ENCODE data around the gene TMEM53. TPM values are rescaled to one million over a fixed set of nuclear protein-coding genes. Genes with fewer than 3 reads are reported as not detected.

Gene TMEM53
- total RNA-seq, 1 donor from 2014 or later, result 6.6 TPM

- TF ChIP-seq CTCF (IDR thresholded peaks at IDR 0.05), result no peak
- H3K4me1 Mint-ChIP-seq (ENCODE audit: unreplicated experiment), result peaks cover 11% of the 10 kb centered on the region
- H3K36me3 Mint-ChIP-seq (ENCODE audit: unreplicated experiment), result peaks cover 55% of the 10 kb centered on the region
- no peaks in the 10 kb centered on the region for H3K27me3 Mint-ChIP-seq (ENCODE audit: unreplicated experiment)
- no peak overlapping the region for H3K4me3 Mint-ChIP-seq (ENCODE audit: unreplicated experiment)
- no peaks in the 10 kb centered on the region for H3K9me3 Mint-ChIP-seq (ENCODE audit: unreplicated experiment)
- H3K27ac Mint-ChIP-seq (ENCODE audit: unreplicated experiment), result no peak overlapping the region
- DNase-seq (ENCODE audit: extremely low spot score, unreplicated experiment), result no peak
Measured at GRCh38 chr1:44637702-44638411, 36.4 kb downstream of the TMEM53 start.

GRCh38 chr1:44636688-44637598 lies 37.3 kb downstream of the TMEM53 start:
- peaks cover 51% of the 10 kb centered on the region for H3K36me3 Mint-ChIP-seq (ENCODE audit: unreplicated experiment)
- no peaks in the 10 kb centered on the region for H3K27me3 Mint-ChIP-seq (ENCODE audit: unreplicated experiment)
- peaks cover 12% of the 10 kb centered on the region for H3K4me1 Mint-ChIP-seq (ENCODE audit: unreplicated experiment)
- no peak overlapping the region for H3K27ac Mint-ChIP-seq (ENCODE audit: unreplicated experiment)
- H3K9me3 Mint-ChIP-seq (ENCODE audit: unreplicated experiment), result no peaks in the 10 kb centered on the region
- no peak for DNase-seq (ENCODE audit: extremely low spot score, unreplicated experiment)
- no peak for TF ChIP-seq CTCF (IDR thresholded peaks at IDR 0.05)
- no peak overlapping the region for H3K4me3 Mint-ChIP-seq (ENCODE audit: unreplicated experiment)

- Mint-ChIP-seq H3K36me3 (ENCODE audit: unreplicated experiment) (peaks cover 47% of the 10 kb centered on the region), H3K9me3 (ENCODE audit: unreplicated experiment) (no peaks in the 10 kb centered on the region), H3K27me3 (ENCODE audit: unreplicated experiment) (no peaks in the 10 kb centered on the region), H3K27ac (ENCODE audit: unreplicated experiment) (no peak overlapping the region), H3K4me3 (ENCODE audit: unreplicated experiment) (no peak overlapping the region), H3K4me1 (ENCODE audit: unreplicated experiment) (peaks cover 15% of the 10 kb centered on the region)
- no peak for TF ChIP-seq CTCF (IDR thresholded peaks at IDR 0.05)
- DNase-seq (ENCODE audit: extremely low spot score, unreplicated experiment), result no peak
Measured at GRCh38 chr1:44636083-44636687, 38.1 kb downstream of the TMEM53 start.

GRCh38 chr1:44635439-44635838 lies 38.8 kb downstream of the TMEM53 start:
- Mint-ChIP-seq H3K4me3 (ENCODE audit: unreplicated experiment) (no peak overlapping the region), H3K27me3 (ENCODE audit: unreplicated experiment) (no peaks in the 10 kb centered on the region), H3K4me1 (ENCODE audit: unreplicated experiment) (peaks cover 21% of the 10 kb centered on the region), H3K36me3 (ENCODE audit: unreplicated experiment) (peaks cover 45% of the 10 kb centered on the region), H3K27ac (ENCODE audit: unreplicated experiment) (no peak overlapping the region), H3K9me3 (ENCODE audit: unreplicated experiment) (no peaks in the 10 kb centered on the region)
- DNase-seq (ENCODE audit: extremely low spot score, unreplicated experiment), result no peak
- no peak for TF ChIP-seq CTCF (IDR thresholded peaks at IDR 0.05)
